K562 (cell line): ENCODE measurements around the gene CD93. TPM values are rescaled to one million over a fixed set of nuclear protein-coding genes. Genes with fewer than 3 reads are reported as not detected.

Source experiments
- ATAC-seq: fragments of 200-7000 bp; cut with Tn5 transposase; 3 replicates; pipeline ENCODE4 v1.9.1; 2020; ENCODE audit warnings: moderate library complexity
- BruUV-seq: library from RNA; stranded (reverse); fragments of 400-500 nt; replicated peaks from 2 replicates; lab custom pipeline; 2021; lab: Mats Ljungman, UMichigan
- CTCF ChIA-PET: fragments of 300-600 bp; formaldehyde crosslinking; extraction: SDS; loops from one replicate; lab custom pipeline; 2021; ENCODE audit warnings: low intra/inter-chr PET ratio; lab: Yijun Ruan, JAX
- POLR2A ChIA-PET: fragments of 300-600, 350-650 bp; sonication (Branson Sonifier 250); formaldehyde crosslinking; extraction: SDS; loops from one replicate; lab custom pipeline; 2021; ENCODE audit warnings: antibody characterized with exemption, inconsistent platforms; lab: Yijun Ruan, JAX
- DNase-seq, 4 experiments: peaks; one replicate each; pipeline versions ENCODE4 v3.0.0 to v3.0.0-alpha.2; 2011 to 2018; ENCODE audit warnings: low spot score in 3 of 4, mixed read lengths in 3 of 4; ENCODE audit errors: extremely low read depth in 1 of 4
- FAIRE-seq: peaks from 2 replicates; lab custom pipeline; 2011; peaks lifted over from hg19 to GRCh38; lab: Jason Lieb, UNC
- H2AFZ ChIP-seq: 2 replicates; pipeline ENCODE4 v1.6.0; 2011; ENCODE audit warnings: low read depth, low read length, control low read depth, inconsistent platforms
- H3K27ac ChIP-seq: fragments of 200-600 bp; 3 replicates; pipeline ENCODE4 v1.8.0; 2011; ENCODE audit warnings: low read depth, mild to moderate bottlenecking, control low read depth, inconsistent platforms, low read length, moderate library complexity, mixed read lengths; ENCODE audit errors: extremely low read depth
- H3K27me3 ChIP-seq, 2 experiments: fragments of 300-600 bp in 1 of 2; 2 replicates in 1 of 2; 3 replicates in 1 of 2; pipeline versions ENCODE4 v1.6.0 to v1.8.0; 2011; ENCODE audit warnings: inconsistent platforms in 2 of 2, low read length in 2 of 2, mild to moderate bottlenecking in 1 of 2, mixed read lengths in 1 of 2, moderate library complexity in 1 of 2; ENCODE audit not compliant: control insufficient read depth in 2 of 2, insufficient read depth in 2 of 2
- H3K36me3 ChIP-seq: fragments of 300-600 bp; 3 replicates; pipeline ENCODE4 v1.8.0; 2011; ENCODE audit warnings: mild to moderate bottlenecking, low read length, inconsistent platforms; ENCODE audit not compliant: control insufficient read depth, insufficient read depth
- H3K4me1 ChIP-seq, 2 experiments: fragments of 200-600 bp in 1 of 2; replicated peaks in 1 of 2; 2 replicates in 1 of 2; 3 replicates in 1 of 2; pipeline versions ENCODE4 v1.5.1 to v1.8.0; 2011; ENCODE audit warnings: inconsistent platforms in 2 of 2, low read length in 2 of 2, mild to moderate bottlenecking in 1 of 2, mixed read lengths in 1 of 2, moderate library complexity in 1 of 2; ENCODE audit not compliant: control insufficient read depth in 2 of 2, insufficient read depth in 2 of 2
- H3K4me2 ChIP-seq: 2 replicates; pipeline ENCODE4 v1.6.1; 2011; ENCODE audit warnings: low read length, control low read depth, inconsistent platforms, mixed read lengths; ENCODE audit not compliant: insufficient read depth
- H3K4me3 ChIP-seq: fragments of 200-600 bp; sonication (generic), shearing (Covaris generic); 2 replicates; pipeline ENCODE4 v1.5.1; 2016; ENCODE audit warnings: control low read depth, inconsistent platforms
- H3K79me2 ChIP-seq: fragments of 200-600 bp; 3 replicates; pipeline ENCODE4 v1.8.0; 2011; ENCODE audit warnings: low read length, inconsistent platforms; ENCODE audit not compliant: control insufficient read depth, insufficient read depth
- H3K9ac ChIP-seq, 2 experiments: 2 replicates each; pipeline versions ENCODE4 v1.6.0 to v1.6.1; 2011; ENCODE audit warnings: low read depth in 2 of 2, low read length in 2 of 2, control low read depth in 1 of 2, inconsistent platforms in 1 of 2, mild to moderate bottlenecking in 1 of 2, mixed read lengths in 1 of 2; ENCODE audit not compliant: insufficient read depth in 1 of 2
- H3K9me1 ChIP-seq: one replicate; pipeline ENCODE4 v1.6.0; 2011; ENCODE audit warnings: inconsistent platforms, mild to moderate bottlenecking, low read length, moderate library complexity; ENCODE audit not compliant: control insufficient read depth, insufficient read depth
- H3K9me3 ChIP-seq: replicated peaks from 2 replicates; pipeline ENCODE4 v1.5.1; 2011; ENCODE audit warnings: low read depth, low read length, inconsistent platforms; ENCODE audit not compliant: control insufficient read depth, insufficient read depth
- H4K20me1 ChIP-seq: replicated peaks from 2 replicates; pipeline ENCODE4 v1.6.1; 2011; ENCODE audit warnings: low read length, inconsistent platforms, mixed read lengths; ENCODE audit not compliant: control insufficient read depth, insufficient read depth
- BRCA1 ChIP-seq, 2 experiments: fragments of 450-650 bp in 1 of 2; sonication (generic) in 1 of 2; formaldehyde crosslinking in 1 of 2; IDR thresholded peaks; 2 replicates each; pipeline versions ENCODE4 v1.5.0 to v1.6.1; 2017 to 2020; ENCODE audit warnings: mild to moderate bottlenecking in 1 of 2, missing genetic modification reagents in 1 of 2
- CBX3 ChIP-seq, 2 experiments: IDR thresholded peaks; 1 replicate in 1 of 2; 2 replicates in 1 of 2; pipeline ENCODE4 v1.6.1; 2012; ENCODE audit warnings: inconsistent platforms in 2 of 2, low read length in 2 of 2, borderline replicate concordance in 1 of 2, control low read depth in 1 of 2
- CEBPB ChIP-seq: fragments of 450-650 bp; IDR thresholded peaks from 2 replicates; pipeline ENCODE4 v1.6.1; 2016; ENCODE audit warnings: missing genetic modification characterization, missing compliant biosample characterization
- GATAD2A ChIP-seq: fragments of 450-650 bp; IDR thresholded peaks from 2 replicates; pipeline ENCODE4 v1.6.1; 2017
- MEF2D ChIP-seq: conservative IDR thresholded peaks from 2 replicates; pipeline ENCODE4 v1.6.1; 2016; ENCODE audit warnings: low read depth, missing genetic modification characterization, missing compliant biosample characterization
- MEIS2 ChIP-seq: fragments of 450-650 bp; IDR thresholded peaks from 2 replicates; pipeline ENCODE4 v1.6.1; 2014; ENCODE audit warnings: mild to moderate bottlenecking; ENCODE audit not compliant: partially characterized antibody
- NFE2L1 ChIP-seq: fragments of 450-650 bp; IDR thresholded peaks from 2 replicates; pipeline ENCODE4 v1.6.1; 2016; ENCODE audit warnings: missing genetic modification characterization, low read depth, mild to moderate bottlenecking, missing compliant biosample characterization, moderate library complexity, borderline replicate concordance
- NFIC ChIP-seq: fragments of 450-650 bp; IDR thresholded peaks from 2 replicates; pipeline ENCODE4 v1.6.1; 2017; ENCODE audit warnings: mild to moderate bottlenecking, inconsistent platforms
- NFYB ChIP-seq: IDR thresholded peaks from 2 replicates; pipeline ENCODE4 v1.6.1; 2011; ENCODE audit warnings: mild to moderate bottlenecking, moderate library complexity; ENCODE audit not compliant: insufficient read length; ENCODE audit errors: extremely low read depth
- PHTF2 ChIP-seq: fragments of 250-450 bp; sonication (Bioruptor Pico); IDR thresholded peaks from 2 replicates; pipeline ENCODE4 v1.5.0; 2021; ENCODE audit warnings: mild to moderate bottlenecking
- RFX7 ChIP-seq: fragments of 250-450 bp; sonication (Bioruptor Pico); IDR thresholded peaks from 2 replicates; pipeline ENCODE4 v1.5.1; 2021; ENCODE audit warnings: mild to moderate bottlenecking
- SMC3 ChIP-seq: conservative IDR thresholded peaks from 2 replicates; pipeline ENCODE4 v1.6.1; 2011; ENCODE audit warnings: low read depth, low read length, improper control_type of control experiment; ENCODE audit not compliant: insufficient read depth
- STAT5B ChIP-seq: fragments of 250-450 bp; sonication (Bioruptor Pico); IDR thresholded peaks from 2 replicates; pipeline ENCODE4 v1.8.0; 2021; ENCODE audit warnings: mild to moderate bottlenecking, inconsistent platforms
- XRCC3 ChIP-seq: fragments of 450-650 bp; IDR thresholded peaks from 2 replicates; pipeline ENCODE4 v1.6.1; 2017; ENCODE audit warnings: mild to moderate bottlenecking, moderate library complexity
- ZNF445 ChIP-seq: fragments of 250-450 bp; sonication (Bioruptor Pico); IDR thresholded peaks from 2 replicates; pipeline ENCODE4 v1.4.0; 2020; ENCODE audit warnings: low read depth, mild to moderate bottlenecking, moderate library complexity
- ZNF696 ChIP-seq: fragments of 250-450 bp; sonication (Bioruptor Pico); conservative IDR thresholded peaks from 2 replicates; pipeline ENCODE4 v1.4.0; 2020; ENCODE audit warnings: mild to moderate bottlenecking, moderate library complexity
- WGBS: fragments of 100-300 bp; shearing (Covaris generic); methylation state at CpG from one replicate; pipeline ENCODE4 v1.1.6; 2016; ENCODE audit warnings: low coverage, mixed read lengths; ENCODE audit not compliant: insufficient coverage; ENCODE audit errors: missing lambda C conversion rate; 5-methylcytosine and 5-hydroxymethylcytosine counted together
- in situ Hi-C: fragments of 300-500 bp; cut with MboI; formaldehyde crosslinking; loops from 4 replicates; pipeline ENCODE4 v1.15.0; 2018; ENCODE audit warnings: inconsistent platforms, mixed read lengths
- intact Hi-C: fragments of 100-400 bp; cut with micrococcal nuclease; formaldehyde crosslinking; loops from 2 replicates; pipeline ENCODE4 v1.14.2; 2022
- polyA plus RNA-seq, 8 experiments: library from polyadenylated mRNA; depleted of rRNA in 4 of 8; stranded (reverse) in 5 of 8; unstranded in 3 of 8; fragments of >200 nt; fragmentation: Nextera tagmentation in 2 of 8; fragmentation: Illumina TruSeq in 1 of 8; extraction: Ambion mirVana in 2 of 8; extraction: Trizol in 1 of 8; gene quantifications; 2 replicates each; pipeline versions ENCODE4 v1.2.1 to v1.2.3, GENCODE V29; 2011 to 2014; ENCODE audit warnings: inconsistent platforms in 1 of 8, missing spikeins in 1 of 8
- total RNA-seq, 7 experiments: library from RNA; depleted of rRNA in 6 of 7; stranded (reverse); fragments of >200 nt in 6 of 7; fragmentation: Illumina TruSeq in 2 of 7; extraction: Trizol in 2 of 7; gene quantifications; 2 replicates each; pipeline versions ENCODE4 v1.2.1 to v1.2.3, GENCODE V29; 2011 to 2021; ENCODE audit warnings: low replicate concordance in 1 of 7
- TF ChIP-seq, protein P1 (sequence below): fragments of 250-450 bp; sonication (Bioruptor Pico); IDR thresholded peaks from 2 replicates; pipeline ENCODE4 v1.6.1; 2021; ENCODE audit warnings: mild to moderate bottlenecking

Gene CD93
- total and polyA plus RNA-seq, 9 of the 15 experiments (the other 6 are each of a cell fraction or from before 2014, with no cell fraction given): 0.03 to 0.20 (median 0.05) TPM

DNA sequence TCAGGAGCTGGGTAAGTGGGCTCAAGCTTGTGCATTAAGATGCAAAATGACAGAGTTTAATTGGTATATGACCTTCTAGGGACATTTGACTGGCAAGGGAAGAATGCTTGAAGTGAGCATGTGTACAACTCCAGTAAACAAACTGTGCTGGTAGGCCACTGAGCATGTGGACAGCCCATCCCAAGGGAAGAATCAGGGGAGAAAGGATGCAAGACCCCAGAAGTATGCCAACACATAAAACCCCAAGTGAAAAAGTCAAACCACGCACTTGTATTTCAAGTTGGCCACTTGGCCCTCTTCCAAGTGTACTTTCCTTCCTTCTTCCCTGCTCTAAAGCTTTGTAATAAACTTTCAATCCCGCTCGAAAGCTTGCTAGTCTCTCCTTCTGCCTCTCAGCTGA is 26.3 kb downstream of the CD93 start:
- 68% methylated on average over 2 of the region's 3 CpGs for WGBS
- Histone ChIP-seq H3K79me2 (no peaks in the 10 kb centered on the region), H4K20me1 (no peaks in the 10 kb centered on the region), H3K9ac (no peak overlapping the region), H3K4me2 (no peak overlapping the region), H3K27ac (no peak overlapping the region), H3K36me3 (no peaks in the 10 kb centered on the region), H3K27me3 (no peaks in the 10 kb centered on the region), H3K4me1 (peaks cover 0 to 24% of the 10 kb centered on the region in 2 experiments; a peak in 2 of 5 replicates), H2AFZ (no peak overlapping the region), H3K9me1 (no peaks in the 10 kb centered on the region), H3K4me3 (no peak overlapping the region), H3K9me3 (no peaks in the 10 kb centered on the region)
- ATAC-seq (no peak), DNase-seq (no peak), FAIRE-seq (no peak)
- intact Hi-C loops (loop anchor here (10.0 kb wide), 1 partner anchor 285 kb away; no protein-coding TSS in a partner anchor), in situ Hi-C loops (loop anchor here (5.0 to 10.0 kb wide), 2 partner anchors 137 to 285 kb away; no protein-coding TSS in a partner anchor)
- peak; percentile 80 for TF ChIP-seq NFIC
- TF ChIP-seq XRCC3: no peak
- TF ChIP-seq PHTF2 (CRISPR knock-in tag): no peak
- BruUV-seq: no TSS peak
- ChIA-PET CTCF (no interaction called here), POLR2A (interaction anchor here (1.0 to 1.9 kb wide), 2 partner anchors 9 to 121 kb away, joined by 3 to 11 read pairs; no protein-coding TSS in a partner anchor)

DNA sequence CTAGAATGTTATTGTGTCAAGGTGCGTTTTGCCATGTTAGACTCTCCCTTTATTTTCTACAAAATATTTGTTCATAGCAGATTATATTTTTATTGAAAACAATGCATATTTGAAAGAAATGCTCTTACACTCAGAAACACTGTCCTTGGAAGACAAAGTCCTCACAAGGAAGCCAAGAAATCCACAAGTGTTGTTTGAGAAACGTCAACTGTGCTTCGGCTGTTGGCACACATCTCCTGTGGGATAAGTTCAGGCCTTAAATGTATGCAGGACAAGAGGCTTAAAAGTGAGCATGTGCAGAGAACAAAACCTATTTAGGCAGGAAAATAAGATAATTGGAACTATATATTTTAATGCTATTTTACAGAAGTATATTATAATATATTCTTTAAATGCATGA is 27.1 kb downstream of the CD93 start:
- CTCF ChIA-PET: no interaction called here
- H3K4me3 ChIP-seq: no peak overlapping the region
- no peaks in the 10 kb centered on the region for H3K79me2 ChIP-seq
- H3K9ac ChIP-seq: no peak overlapping the region
- H3K27ac ChIP-seq: no peak overlapping the region
- no peak for FAIRE-seq
- in situ Hi-C loops: loop anchor here (10.0 kb wide), 1 partner anchor 286 kb away; no protein-coding TSS in a partner anchor
- POLR2A ChIA-PET: no interaction called here
- ATAC-seq: no peak
- no TSS peak for BruUV-seq
- H2AFZ ChIP-seq: no peak overlapping the region
- no peaks in the 10 kb centered on the region for H3K9me1 ChIP-seq
- 94% methylated on average over 3 of the region's 3 CpGs for WGBS
- intact Hi-C loops: loop anchor here (10.0 kb wide), 1 partner anchor 286 kb away; no protein-coding TSS in a partner anchor
- no peak for DNase-seq
- H3K27me3 ChIP-seq: no peaks in the 10 kb centered on the region
- H3K9me3 ChIP-seq: no peaks in the 10 kb centered on the region
- no peaks in the 10 kb centered on the region for H3K36me3 ChIP-seq
- no peak overlapping the region for H3K4me2 ChIP-seq
- no peaks in the 10 kb centered on the region for H4K20me1 ChIP-seq
- peaks cover 0 to 24% of the 10 kb centered on the region in 2 experiments; a peak in 2 of 5 replicates for H3K4me1 ChIP-seq
- TF ChIP-seq RFX7 (CRISPR knock-in tag): no peak
- TF ChIP-seq NFYB: no peak
- no peak for TF ChIP-seq MEIS2
- no peak for TF ChIP-seq MEF2D
- TF ChIP-seq CBX3 (IDR thresholded peaks at IDR 0.05; ENCODE audit: borderline replicate concordance in 1 of 2, low read length in 2 of 2): no peak
- TF ChIP-seq, protein P1, sequence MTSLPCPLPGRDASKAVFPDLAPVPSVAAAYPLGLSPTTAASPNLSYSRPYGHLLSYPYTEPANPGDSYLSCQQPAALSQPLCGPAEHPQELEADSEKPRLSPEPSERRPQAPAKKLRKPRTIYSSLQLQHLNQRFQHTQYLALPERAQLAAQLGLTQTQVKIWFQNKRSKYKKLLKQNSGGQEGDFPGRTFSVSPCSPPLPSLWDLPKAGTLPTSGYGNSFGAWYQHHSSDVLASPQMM (CRISPR knock-in tag): no peak
- TF ChIP-seq STAT5B: no peak
- TF ChIP-seq CEBPB: no peak
- no peak for TF ChIP-seq ZNF696 (CRISPR knock-in tag)
- TF ChIP-seq ZNF445 (CRISPR knock-in tag): no peak
- TF ChIP-seq GATAD2A: no peak
- no peak for TF ChIP-seq SMC3
- no peak for TF ChIP-seq NFE2L1 (tag)
- no peak for TF ChIP-seq BRCA1 (IDR thresholded peaks at IDR 0.05)
- TF ChIP-seq BRCA1 (CRISPR knock-in tag; IDR thresholded peaks at IDR 0.05): no peak
